ENCODE data around the gene BLM. TPM values are rescaled to one million over a fixed set of nuclear protein-coding genes. Genes with fewer than 3 reads are reported as not detected.

The BLM gene
- total RNA-seq, 4 donors from 2014 or later: 0.29 to 5.0 (median 0.48) TPM

DNA sequence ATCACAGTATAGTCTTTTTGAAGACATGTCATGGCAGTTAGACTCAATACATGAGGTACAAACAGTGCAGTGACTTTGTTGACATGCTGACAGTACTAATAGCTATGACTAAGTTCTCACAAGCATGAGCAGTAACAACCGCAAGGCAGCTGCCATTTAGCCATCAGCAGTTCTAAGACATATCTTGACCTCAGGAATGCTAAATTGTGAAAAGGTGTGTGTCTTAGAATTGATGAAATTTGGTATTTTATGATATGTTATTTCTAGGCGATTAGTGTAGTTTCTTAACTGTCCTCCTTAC, 90.6 kb downstream of the BLM start:
- no peak for DNase-seq
- H3K9me3 ChIP-seq: no peaks in the 10 kb centered on the region
- H3K36me3 ChIP-seq: no peaks in the 10 kb centered on the region
- TF ChIP-seq, protein P1, sequence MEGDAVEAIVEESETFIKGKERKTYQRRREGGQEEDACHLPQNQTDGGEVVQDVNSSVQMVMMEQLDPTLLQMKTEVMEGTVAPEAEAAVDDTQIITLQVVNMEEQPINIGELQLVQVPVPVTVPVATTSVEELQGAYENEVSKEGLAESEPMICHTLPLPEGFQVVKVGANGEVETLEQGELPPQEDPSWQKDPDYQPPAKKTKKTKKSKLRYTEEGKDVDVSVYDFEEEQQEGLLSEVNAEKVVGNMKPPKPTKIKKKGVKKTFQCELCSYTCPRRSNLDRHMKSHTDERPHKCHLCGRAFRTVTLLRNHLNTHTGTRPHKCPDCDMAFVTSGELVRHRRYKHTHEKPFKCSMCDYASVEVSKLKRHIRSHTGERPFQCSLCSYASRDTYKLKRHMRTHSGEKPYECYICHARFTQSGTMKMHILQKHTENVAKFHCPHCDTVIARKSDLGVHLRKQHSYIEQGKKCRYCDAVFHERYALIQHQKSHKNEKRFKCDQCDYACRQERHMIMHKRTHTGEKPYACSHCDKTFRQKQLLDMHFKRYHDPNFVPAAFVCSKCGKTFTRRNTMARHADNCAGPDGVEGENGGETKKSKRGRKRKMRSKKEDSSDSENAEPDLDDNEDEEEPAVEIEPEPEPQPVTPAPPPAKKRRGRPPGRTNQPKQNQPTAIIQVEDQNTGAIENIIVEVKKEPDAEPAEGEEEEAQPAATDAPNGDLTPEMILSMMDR (IDR thresholded peaks at IDR 0.05): no peak
- no peak for TF ChIP-seq POLR2A (IDR thresholded peaks at IDR 0.05)
- no peak overlapping the region for H3K27ac ChIP-seq
- no peaks in the 10 kb centered on the region for H3K27me3 ChIP-seq
- no peak overlapping the region for H3K4me3 ChIP-seq
- intact Hi-C loops (cut with DNase I; ENCODE audit: low total_unique reads): no loop called here
- no peaks in the 10 kb centered on the region for H3K4me1 ChIP-seq

- intact Hi-C loops (cut with DNase I; ENCODE audit: low total_unique reads): no loop called here
- no peaks in the 10 kb centered on the region for H3K4me1 ChIP-seq
Observed at GRCh38 chr15:90808517-90809235, 91.5 kb downstream of the BLM start.

GRCh38 chr15:90809536-90809935, 92.4 kb downstream of the BLM start:
- Histone ChIP-seq H3K4me1 (no peaks in the 10 kb centered on the region), H3K9me3 (no peaks in the 10 kb centered on the region), H3K4me3 (no peak overlapping the region), H3K27ac (no peak overlapping the region), H3K36me3 (no peaks in the 10 kb centered on the region), H3K27me3 (no peaks in the 10 kb centered on the region)
- intact Hi-C loops (cut with DNase I; ENCODE audit: low total_unique reads): no loop called here
- TF ChIP-seq, protein P1 (IDR thresholded peaks at IDR 0.05): no peak
- TF ChIP-seq POLR2A (IDR thresholded peaks at IDR 0.05): no peak
- no peak for DNase-seq

More at GRCh38 chr15:90808517-90809235, 91.5 kb downstream of the BLM start:
- H3K36me3 ChIP-seq: no peaks in the 10 kb centered on the region
- no peak for DNase-seq
- H3K9me3 ChIP-seq: no peaks in the 10 kb centered on the region
- H3K27me3 ChIP-seq: no peaks in the 10 kb centered on the region
- TF ChIP-seq POLR2A (IDR thresholded peaks at IDR 0.05): no peak
- TF ChIP-seq, protein P1 (IDR thresholded peaks at IDR 0.05): no peak
- no peak overlapping the region for H3K27ac ChIP-seq
- no peak overlapping the region for H3K4me3 ChIP-seq

DNA sequence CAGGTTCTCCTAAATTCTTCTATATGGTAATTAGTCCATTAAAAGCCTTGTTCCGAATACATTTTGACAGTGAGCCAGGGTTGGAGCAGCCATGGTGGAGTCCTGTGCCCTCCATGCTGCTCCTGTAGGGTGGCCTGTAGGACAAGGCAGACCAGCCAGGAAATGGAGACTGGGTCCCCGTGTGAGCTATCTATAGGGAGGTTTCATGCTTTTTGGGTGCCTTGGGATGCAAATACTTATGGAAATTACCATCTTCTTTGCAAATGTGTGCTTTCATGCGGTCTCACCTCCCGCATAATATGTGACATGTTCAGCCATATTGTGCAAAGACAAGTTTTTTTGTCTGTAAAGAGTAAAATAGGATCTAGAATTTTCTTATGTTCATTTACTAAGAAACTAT, 93.2 kb downstream of the BLM start:
- Histone ChIP-seq H3K27ac (no peak overlapping the region), H3K9me3 (no peaks in the 10 kb centered on the region), H3K27me3 (no peaks in the 10 kb centered on the region), H3K36me3 (no peaks in the 10 kb centered on the region), H3K4me3 (no peak overlapping the region), H3K4me1 (no peaks in the 10 kb centered on the region)
- intact Hi-C loops (cut with DNase I; ENCODE audit: low total_unique reads): no loop called here
- no peak for DNase-seq
- no peak for TF ChIP-seq POLR2A (IDR thresholded peaks at IDR 0.05)
- TF ChIP-seq, protein P1 (IDR thresholded peaks at IDR 0.05): no peak

GRCh38 chr15:90812171-90812957, 95.2 kb downstream of the BLM start:
- TF ChIP-seq, protein P1 (IDR thresholded peaks at IDR 0.05): no peak
- no peak for TF ChIP-seq POLR2A (IDR thresholded peaks at IDR 0.05)
- Histone ChIP-seq H3K27me3 (no peaks in the 10 kb centered on the region), H3K4me3 (no peak overlapping the region), H3K9me3 (no peaks in the 10 kb centered on the region), H3K36me3 (no peaks in the 10 kb centered on the region), H3K4me1 (no peaks in the 10 kb centered on the region), H3K27ac (no peak overlapping the region)
- DNase-seq: no peak
- intact Hi-C loops (cut with DNase I; ENCODE audit: low total_unique reads): no loop called here
